Natural killer cell (primary cell): ENCODE measurements around the gene ASXL2. TPM values are rescaled to one million over a fixed set of nuclear protein-coding genes. Genes with fewer than 3 reads are reported as not detected.
A peak's percentile ranks its signal among the peaks of the same experiment; 100 is the strongest.

Experiments used
- ATAC-seq, 3 donors: fragments of 150-1000 bp in 2 of 3; fragments of 200-7000 bp in 1 of 3; cut with Tn5 transposase; 1 replicate in 1 of 3; 2 replicates in 2 of 3; pipeline ENCODE4 v1.10.0; 2021; ENCODE audit warnings: mild to moderate bottlenecking in 2 of 3, moderate library complexity in 2 of 3
- DNase-seq, 2 donors: peaks; one replicate each; pipeline versions ENCODE4 v3.0.0 to v3.0.0-alpha.2; 2013 to 2021; ENCODE audit warnings: mixed read lengths in 1 of 2
- H3K27ac ChIP-seq: one replicate; pipeline ENCODE4 v1.5.1; 2013; ENCODE audit warnings: mild to moderate bottlenecking, low read length
- H3K27me3 ChIP-seq: one replicate; pipeline ENCODE4 v1.6.1; 2013; ENCODE audit warnings: low read length; ENCODE audit not compliant: control insufficient read depth, insufficient read depth
- H3K36me3 ChIP-seq: one replicate; pipeline ENCODE4 v1.6.1; 2013; ENCODE audit warnings: low read length; ENCODE audit not compliant: control insufficient read depth, insufficient read depth
- H3K4me1 ChIP-seq: one replicate; pipeline ENCODE4 v1.6.1; 2013; ENCODE audit warnings: low read length; ENCODE audit not compliant: control insufficient read depth, insufficient read depth
- H3K4me3 ChIP-seq: one replicate; pipeline ENCODE4 v1.5.1; 2013; ENCODE audit warnings: low read length
- H3K9me3 ChIP-seq: one replicate; pipeline ENCODE4 v1.6.1; 2013; ENCODE audit warnings: low read length; ENCODE audit not compliant: control insufficient read depth, insufficient read depth
- H3K27ac Mint-ChIP-seq, 2 donors: one replicate each; pipeline ENCODE4 v1.8.0; 2022; ENCODE audit warnings: mild to moderate bottlenecking in 2 of 2, mixed read lengths in 2 of 2, moderate library complexity in 1 of 2
- H3K27me3 Mint-ChIP-seq, 2 donors: one replicate each; pipeline ENCODE4 v1.8.0; 2022; ENCODE audit warnings: low read depth in 2 of 2, mixed read lengths in 2 of 2
- H3K36me3 Mint-ChIP-seq: one replicate; pipeline ENCODE4 v1.8.0; 2022; ENCODE audit warnings: mixed read lengths
- H3K4me1 Mint-ChIP-seq, 2 donors: one replicate each; pipeline ENCODE4 v1.8.0; 2022; ENCODE audit warnings: mixed read lengths in 2 of 2
- H3K4me3 Mint-ChIP-seq: one replicate; pipeline ENCODE4 v1.8.0; 2022; ENCODE audit warnings: mild to moderate bottlenecking, moderate library complexity, mixed read lengths
- H3K9me3 Mint-ChIP-seq, 2 donors: one replicate each; pipeline ENCODE4 v1.8.0; 2022; ENCODE audit warnings: mixed read lengths in 2 of 2
- WGBS: methylation state at CpG from one replicate; pipeline ENCODE4 v1.1.7; 2013; ENCODE audit warnings: missing lambda C conversion rate; ENCODE audit not compliant: insufficient coverage; 5-methylcytosine and 5-hydroxymethylcytosine counted together
- intact Hi-C: fragments of 100-400 bp; cut with micrococcal nuclease; formaldehyde crosslinking; loops from one replicate; pipeline ENCODE4 v1.14.2; 2022
- total RNA-seq, 4 donors: library from RNA; stranded (reverse); fragments of 120-200 nt in 1 of 4; gene quantifications; one replicate each; pipeline versions ENCODE4 v1.2.3 to v1.2.4, GENCODE V29; 2013 to 2022
- TF ChIP-seq, protein P1 (sequence below): fragments of 200-600 bp; IDR thresholded peaks from one replicate; pipeline ENCODE4 v1.8.0; 2022; ENCODE audit warnings: antibody characterized with exemption

The ASXL2 gene
- total RNA-seq, 3 donors from 2014 or later (not counting 1 experiment from before 2014, with no cell fraction given) = 27.7 to 32.6 (median 27.8) TPM

GRCh38 chr2:25797620-25798488 is 80.4 kb downstream of the ASXL2 start:
- Mint-ChIP-seq H3K4me3 (no peak overlapping the region), H3K4me1 (peaks cover 52 to 57% of the 10 kb centered on the region in 2 donors), H3K27me3 (no peaks in the 10 kb centered on the region), H3K9me3 (no peaks in the 10 kb centered on the region), H3K27ac (peak overlapping the region; percentile 76 to 93), H3K36me3 (no peaks in the 10 kb centered on the region)
- ATAC-seq (no peak), DNase-seq (no peak)
- WGBS = 80% methylated on average over 4 of the region's 5 CpGs
- Histone ChIP-seq H3K9me3 (no peaks in the 10 kb centered on the region), H3K36me3 (peaks cover 13% of the 10 kb centered on the region), H3K27me3 (no peaks in the 10 kb centered on the region), H3K4me1 (peaks cover 16% of the 10 kb centered on the region), H3K27ac (no peak overlapping the region), H3K4me3 (no peak overlapping the region)
- intact Hi-C loops = no loop called here
- TF ChIP-seq, protein P1, sequence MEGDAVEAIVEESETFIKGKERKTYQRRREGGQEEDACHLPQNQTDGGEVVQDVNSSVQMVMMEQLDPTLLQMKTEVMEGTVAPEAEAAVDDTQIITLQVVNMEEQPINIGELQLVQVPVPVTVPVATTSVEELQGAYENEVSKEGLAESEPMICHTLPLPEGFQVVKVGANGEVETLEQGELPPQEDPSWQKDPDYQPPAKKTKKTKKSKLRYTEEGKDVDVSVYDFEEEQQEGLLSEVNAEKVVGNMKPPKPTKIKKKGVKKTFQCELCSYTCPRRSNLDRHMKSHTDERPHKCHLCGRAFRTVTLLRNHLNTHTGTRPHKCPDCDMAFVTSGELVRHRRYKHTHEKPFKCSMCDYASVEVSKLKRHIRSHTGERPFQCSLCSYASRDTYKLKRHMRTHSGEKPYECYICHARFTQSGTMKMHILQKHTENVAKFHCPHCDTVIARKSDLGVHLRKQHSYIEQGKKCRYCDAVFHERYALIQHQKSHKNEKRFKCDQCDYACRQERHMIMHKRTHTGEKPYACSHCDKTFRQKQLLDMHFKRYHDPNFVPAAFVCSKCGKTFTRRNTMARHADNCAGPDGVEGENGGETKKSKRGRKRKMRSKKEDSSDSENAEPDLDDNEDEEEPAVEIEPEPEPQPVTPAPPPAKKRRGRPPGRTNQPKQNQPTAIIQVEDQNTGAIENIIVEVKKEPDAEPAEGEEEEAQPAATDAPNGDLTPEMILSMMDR = no peak

- DNase-seq = peak in 1 of 2 donors; percentile 65
- peak overlapping the region; percentile 92 for H3K4me3 Mint-ChIP-seq
- Histone ChIP-seq H3K27ac (peak overlapping the region; percentile 85), H3K9me3 (no peaks in the 10 kb centered on the region), H3K4me3 (peak overlapping the region; percentile 19), H3K27me3 (no peaks in the 10 kb centered on the region), H3K4me1 (peaks cover 21% of the 10 kb centered on the region), H3K36me3 (peaks cover 10% of the 10 kb centered on the region)
- H3K4me1 Mint-ChIP-seq = peaks cover 64 to 66% of the 10 kb centered on the region in 2 donors
- H3K36me3 Mint-ChIP-seq = no peaks in the 10 kb centered on the region
- H3K9me3 Mint-ChIP-seq = no peaks in the 10 kb centered on the region
- TF ChIP-seq, protein P1 = no peak
- intact Hi-C loops = loop anchor here (5.0 kb wide), 1 partner anchor 38 kb away; no protein-coding TSS in a partner anchor
- peak; percentile 71 to 83 (median 80) for ATAC-seq
- 78% methylated on average over 2 of the region's 4 CpGs for WGBS
- no peaks in the 10 kb centered on the region for H3K27me3 Mint-ChIP-seq
- peak overlapping the region; percentile 92 to 93 for H3K27ac Mint-ChIP-seq
These were observed 83.6 kb downstream of the ASXL2 start for GRCh38 chr2:25794544-25795276.

GRCh38 chr2:25790074-25790790 is 88.1 kb downstream of the ASXL2 start:
- Mint-ChIP-seq H3K36me3 (no peaks in the 10 kb centered on the region), H3K27ac (no peak overlapping the region), H3K4me3 (no peak overlapping the region), H3K9me3 (no peaks in the 10 kb centered on the region), H3K27me3 (no peaks in the 10 kb centered on the region), H3K4me1 (peaks cover 41 to 46% of the 10 kb centered on the region in 2 donors)
- Histone ChIP-seq H3K9me3 (no peaks in the 10 kb centered on the region), H3K4me3 (no peak overlapping the region), H3K36me3 (peaks cover 2% of the 10 kb centered on the region), H3K27ac (no peak overlapping the region), H3K27me3 (no peaks in the 10 kb centered on the region), H3K4me1 (peaks cover 14% of the 10 kb centered on the region)
- TF ChIP-seq, protein P1 = no peak
- DNase-seq = peak in 1 of 2 donors; percentile 50
- intact Hi-C loops = loop anchor here (5.0 kb wide), 1 partner anchor 42 kb away; no protein-coding TSS in a partner anchor
- no peak for ATAC-seq
- 100% methylated on average over 1 of the region's 5 CpGs for whole genome bisulfite sequencing
